SK-N-DZ (cell line): ENCODE data around the gene SLC6A16.
"Not testable (repeated sequence)": the region's sequence is repeated elsewhere in the genome, so short reads cannot be mapped to it uniquely, and the experiment has no call there.

Experiments
- DNase-seq: peaks from one replicate; pipeline ENCODE4 v3.0.0-alpha.2; 2015; ENCODE audit warnings: low spot score

SLC6A16 gene

DNA sequence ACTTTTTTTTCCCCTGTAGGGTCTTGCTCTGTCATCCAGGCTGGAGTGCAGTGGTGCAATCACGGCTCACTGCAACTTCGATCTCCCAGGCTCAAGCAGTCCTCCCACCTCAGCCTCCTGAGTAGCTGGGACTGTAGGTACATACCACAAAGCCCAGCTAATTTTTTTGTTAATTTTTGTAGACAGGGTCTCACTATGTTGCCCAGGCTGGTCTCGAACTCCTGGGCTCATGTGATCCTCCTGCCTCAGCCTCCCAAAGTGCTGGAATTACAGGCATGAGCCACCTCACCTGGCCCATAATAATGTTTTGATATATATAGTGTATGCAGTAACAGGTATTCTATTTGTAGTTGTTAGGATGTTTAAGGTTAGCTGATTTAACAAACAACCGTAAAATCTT, 6.2 kb upstream of the SLC6A16 start:
- not testable (repeated sequence) for DNase-seq

DNA sequence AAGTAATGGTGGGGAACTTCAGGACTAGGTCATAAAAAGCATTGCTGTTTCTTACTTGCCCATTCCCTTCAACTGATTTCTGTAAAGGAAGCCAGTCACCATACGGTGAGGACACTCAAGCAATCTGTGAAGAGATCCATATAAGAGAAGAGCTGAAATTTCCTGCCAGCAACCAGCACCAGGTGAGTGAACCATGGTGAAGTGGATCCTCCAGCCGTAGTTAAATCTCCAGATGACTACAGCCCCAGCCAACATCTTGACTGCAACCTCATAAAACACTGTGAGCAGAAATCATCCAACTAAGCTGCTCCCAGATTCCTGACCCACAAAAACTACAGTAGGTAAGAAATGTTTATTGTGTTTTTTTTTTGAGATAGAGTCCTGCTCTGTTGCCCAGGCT, 3.8 kb upstream of the SLC6A16 start:
- no peak for DNase-seq

DNA sequence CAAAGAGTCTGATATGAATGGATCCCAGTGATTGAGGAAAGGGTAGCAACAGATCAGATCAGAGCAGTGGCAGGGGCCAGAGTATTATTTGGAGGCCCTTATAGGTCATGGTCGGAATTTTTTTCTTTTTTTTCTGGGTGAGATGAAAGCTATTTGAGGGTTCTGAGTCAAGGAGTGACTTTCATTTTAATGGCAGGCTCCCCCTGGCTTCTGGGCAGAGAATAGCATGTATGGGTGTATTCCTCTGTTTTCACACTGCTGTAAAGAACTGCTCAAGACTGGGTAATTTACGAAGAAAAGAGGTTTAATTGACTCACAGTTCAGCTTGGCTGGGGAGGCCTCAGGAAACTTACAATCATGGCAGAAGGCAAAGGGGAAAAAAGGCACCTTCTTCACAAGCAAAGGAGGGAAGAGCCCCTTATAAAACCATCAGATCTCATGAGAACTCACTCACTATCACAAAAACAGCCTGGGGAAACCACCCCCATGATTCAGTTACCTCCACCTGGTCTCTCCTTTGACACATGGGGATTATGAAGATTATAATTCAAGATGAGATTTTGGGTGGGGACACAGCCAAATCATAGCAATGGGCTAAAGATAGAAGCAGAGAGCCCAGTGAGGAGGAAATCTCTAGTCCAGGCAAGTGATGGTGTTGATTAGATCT, 3.0 kb upstream of the SLC6A16 start:
- no peak for DNase-seq

DNA sequence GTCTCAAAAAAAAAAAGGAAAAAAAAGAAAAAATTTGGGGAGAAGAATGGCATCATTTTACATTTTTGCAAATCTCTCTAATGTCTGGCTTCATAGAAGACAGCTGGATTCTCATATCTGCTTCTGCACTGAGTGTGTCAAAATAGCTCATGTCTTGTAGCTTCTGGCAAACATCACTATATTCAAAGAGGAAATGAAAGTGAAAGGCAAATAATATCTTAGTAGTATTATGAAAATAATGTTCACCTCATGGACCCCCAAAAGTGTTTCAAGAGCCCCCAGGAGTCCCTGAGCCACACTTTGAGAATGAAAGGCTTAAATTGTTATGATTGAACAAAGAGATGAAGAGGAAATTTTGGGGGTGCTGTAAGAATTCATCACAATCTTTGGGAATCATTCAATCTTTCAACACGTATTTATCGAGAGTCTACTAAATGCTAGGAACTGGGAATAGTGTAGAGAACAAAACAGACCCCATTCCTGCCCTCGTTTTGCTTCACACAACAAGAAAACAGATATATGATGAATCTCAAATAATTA, 1.2 kb upstream of the SLC6A16 start:
- DNase-seq: no peak

DNA sequence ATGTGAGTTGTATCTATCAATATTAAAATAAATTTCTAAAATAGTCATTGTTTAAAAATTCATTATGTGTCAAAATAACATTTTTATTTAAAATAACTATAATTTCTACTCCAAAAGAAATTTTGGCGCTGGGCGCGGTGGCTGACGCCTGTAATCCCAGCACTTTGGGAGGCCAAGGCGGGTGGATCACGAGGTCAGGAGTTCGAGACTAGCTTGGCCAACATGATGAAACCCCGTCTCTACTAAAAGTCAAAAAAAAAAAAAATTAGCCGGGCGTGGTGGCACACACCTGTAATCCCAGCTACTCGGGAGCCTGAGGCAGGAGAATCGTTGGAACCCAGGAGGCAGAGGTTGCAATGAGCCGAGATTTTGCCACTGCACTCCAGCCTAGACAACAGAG, 765 bp upstream of the SLC6A16 start:
- DNase-seq: not testable (repeated sequence)

DNA sequence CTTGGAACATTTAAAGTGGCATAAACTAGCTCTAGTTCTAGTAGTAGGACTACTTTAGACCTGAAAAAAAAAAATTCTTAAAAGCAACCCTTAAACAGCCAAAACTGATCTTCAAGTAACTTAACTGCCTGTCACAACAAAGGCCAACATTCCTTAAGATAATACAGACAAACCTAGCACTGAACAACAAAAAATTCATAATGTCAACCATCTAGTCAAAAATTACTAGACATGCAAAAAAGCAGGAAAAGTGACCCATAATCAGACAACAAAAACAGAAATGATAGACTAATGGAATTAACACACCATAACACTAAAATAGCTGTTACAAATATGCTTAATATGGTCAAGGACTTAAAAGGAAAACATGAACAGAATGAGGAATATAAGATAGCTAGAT, 6.7 kb downstream of the SLC6A16 start:
- DNase-seq: no peak

DNA sequence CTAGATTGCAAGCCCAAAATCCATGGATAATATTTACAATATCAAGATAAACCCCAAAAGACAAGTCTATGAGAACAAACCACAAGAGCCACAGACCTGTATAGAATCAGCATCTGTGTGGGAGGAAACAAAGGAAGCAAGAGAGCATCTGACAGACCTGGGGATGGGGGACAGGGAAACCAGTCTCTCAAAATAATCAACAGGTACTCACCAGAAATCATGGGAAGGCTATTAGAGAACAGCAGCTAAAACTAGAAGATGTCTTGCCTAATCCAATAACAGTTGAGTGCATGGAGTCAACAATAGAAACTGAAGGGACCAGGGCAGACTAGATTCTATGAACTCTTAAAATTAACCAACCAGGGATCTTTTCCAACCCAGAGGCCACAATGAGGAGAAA, 8.7 kb downstream of the SLC6A16 start:
- no peak for DNase-seq

DNA sequence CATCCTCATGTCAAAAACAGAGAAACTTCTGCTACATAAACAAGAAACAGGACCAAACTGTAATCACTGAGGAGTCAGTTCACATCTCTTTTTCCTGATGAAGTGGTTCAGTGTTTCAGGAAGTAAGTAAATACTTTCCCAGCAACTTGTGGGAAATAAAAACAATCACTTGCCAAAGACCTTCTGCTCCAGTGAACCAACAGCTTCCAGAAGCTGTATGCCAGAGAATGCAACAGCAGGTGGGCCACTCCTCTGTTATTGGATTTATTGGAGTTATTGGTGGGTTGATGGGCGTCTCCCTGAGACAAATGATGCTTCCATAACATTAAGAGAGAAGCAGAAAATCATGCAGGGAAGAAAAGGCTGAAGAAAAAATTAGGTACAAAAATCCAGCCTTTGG, 9.9 kb downstream of the SLC6A16 start:
- no peak for DNase-seq

DNA sequence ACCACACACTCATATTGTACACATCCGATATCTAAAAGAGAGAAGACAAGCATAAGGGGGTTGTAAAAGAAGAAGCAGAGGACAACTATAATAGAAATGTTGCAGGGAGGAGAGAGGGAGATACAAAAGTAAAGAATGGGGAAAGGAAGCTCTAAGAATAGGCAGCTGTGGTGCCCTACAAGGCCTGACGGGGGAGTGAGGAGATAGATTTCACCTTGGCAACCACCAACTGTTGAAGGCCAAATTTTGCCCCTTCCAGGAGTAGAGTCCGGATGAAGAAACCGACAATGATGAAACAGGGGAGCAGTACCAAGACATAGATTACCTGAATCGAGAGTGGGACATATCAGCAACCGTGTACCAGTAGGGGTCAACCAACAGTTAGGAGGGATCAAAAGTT, 15.9 kb downstream of the SLC6A16 start:
- DNase-seq: no peak

DNA sequence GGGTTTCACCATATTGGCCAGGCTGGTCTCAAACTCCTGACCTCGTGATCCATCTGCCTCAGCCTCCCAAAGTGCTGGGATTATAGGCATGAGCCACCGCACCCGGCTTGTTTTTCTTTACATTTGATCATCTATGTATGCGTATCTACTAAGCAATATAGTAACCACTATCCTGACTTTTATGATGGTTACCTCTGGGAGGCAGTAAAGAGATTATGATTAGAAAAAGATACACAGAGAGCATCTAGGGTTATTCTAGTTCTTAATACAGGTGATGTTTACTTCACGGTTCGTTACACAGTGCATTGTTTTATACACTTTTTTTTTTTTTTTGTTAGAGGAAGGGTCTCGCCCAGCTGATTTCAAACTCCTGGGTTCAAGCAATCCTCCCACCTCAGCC, 18.3 kb downstream of the SLC6A16 start:
- not testable (repeated sequence) for DNase-seq

DNA sequence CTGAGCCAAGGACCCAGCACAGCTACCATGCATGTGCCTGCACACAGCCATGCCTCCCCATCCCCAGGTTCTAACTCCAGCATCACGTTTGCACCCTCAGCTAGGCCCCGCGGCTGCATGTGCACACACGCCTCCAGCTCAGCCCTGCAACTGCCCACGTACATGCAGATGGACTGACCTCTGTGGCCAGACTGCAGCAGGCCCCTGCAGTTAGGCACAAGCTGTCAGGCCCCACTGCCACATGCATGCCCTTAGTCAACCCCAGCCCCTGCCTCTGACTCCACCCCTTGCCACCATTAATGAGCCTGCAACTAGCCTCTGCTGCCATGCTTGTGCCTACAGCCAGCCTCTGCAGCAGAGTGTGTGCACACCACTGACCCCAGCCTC, 23.1 kb downstream of the SLC6A16 start:
- no peak for DNase-seq

DNA sequence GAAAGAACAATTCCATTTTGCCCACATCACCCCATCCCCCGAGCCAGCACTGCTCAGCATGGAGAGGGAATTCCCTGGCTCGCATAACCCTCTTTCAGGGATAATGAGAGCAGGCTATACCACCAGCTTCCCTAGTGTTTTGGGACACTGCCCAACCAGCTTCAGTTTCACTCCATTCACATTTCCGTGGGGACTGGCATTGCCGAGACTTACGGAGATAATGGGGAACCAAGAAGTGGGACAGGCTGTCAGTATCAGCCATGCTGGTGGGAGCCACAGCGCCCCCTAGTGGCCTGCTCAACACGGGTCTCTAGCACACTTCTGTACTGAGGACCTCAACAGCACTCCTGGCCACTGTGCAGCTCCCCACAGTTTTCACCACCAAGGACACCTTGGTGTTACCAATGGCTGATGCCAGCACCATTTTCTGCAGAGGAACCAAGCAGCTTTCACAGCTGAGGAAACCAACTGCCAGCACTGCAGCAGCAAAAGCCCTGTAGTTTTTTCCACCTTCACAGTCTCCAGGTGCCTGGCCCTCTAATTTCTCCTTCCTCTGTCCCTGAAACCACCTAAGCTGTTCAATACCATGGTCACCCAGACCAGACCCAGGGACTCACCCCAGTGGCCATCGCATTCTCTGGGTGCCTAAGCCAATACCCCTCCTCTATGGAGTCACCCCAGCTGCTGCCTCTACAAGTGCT, 23.7 kb downstream of the SLC6A16 start:
- DNase-seq: peak; percentile 3

DNA sequence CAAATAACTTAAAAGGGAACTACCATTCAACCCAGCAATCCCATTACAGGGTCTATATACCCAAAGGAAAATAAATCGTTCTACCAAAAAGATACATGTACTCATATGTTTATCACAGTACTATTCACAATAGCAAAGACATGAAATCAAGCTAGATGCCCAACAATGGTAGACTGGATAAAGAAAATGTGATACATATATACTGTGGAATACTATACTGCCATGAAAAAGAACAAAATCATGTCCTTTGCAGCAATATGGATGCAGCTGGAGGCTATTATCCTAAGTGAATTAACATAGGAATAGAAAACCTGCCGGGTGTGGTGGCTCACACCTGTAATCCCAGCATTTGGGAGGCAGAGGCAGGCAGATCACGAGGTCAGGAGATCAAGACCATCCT, 26.3 kb downstream of the SLC6A16 start:
- DNase-seq: not testable (repeated sequence)

DNA sequence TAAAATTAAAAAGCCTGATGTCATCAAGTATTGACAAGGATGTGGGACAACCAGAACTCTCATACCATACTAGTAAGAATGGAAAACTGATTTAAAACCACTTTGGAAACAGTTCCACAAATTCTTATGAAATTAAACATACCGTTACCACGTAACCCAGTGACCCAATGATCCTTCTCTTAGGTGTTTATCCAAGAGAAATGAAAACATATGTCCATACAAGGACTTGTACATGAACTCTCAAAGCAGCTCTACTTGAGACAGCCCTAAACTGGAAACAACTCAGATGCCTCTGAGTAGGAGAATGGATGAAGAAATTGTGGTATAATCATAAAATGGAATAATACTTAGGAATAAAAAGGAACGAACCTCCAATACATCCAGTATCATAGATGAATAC, 27.6 kb downstream of the SLC6A16 start:
- no peak for DNase-seq

DNA sequence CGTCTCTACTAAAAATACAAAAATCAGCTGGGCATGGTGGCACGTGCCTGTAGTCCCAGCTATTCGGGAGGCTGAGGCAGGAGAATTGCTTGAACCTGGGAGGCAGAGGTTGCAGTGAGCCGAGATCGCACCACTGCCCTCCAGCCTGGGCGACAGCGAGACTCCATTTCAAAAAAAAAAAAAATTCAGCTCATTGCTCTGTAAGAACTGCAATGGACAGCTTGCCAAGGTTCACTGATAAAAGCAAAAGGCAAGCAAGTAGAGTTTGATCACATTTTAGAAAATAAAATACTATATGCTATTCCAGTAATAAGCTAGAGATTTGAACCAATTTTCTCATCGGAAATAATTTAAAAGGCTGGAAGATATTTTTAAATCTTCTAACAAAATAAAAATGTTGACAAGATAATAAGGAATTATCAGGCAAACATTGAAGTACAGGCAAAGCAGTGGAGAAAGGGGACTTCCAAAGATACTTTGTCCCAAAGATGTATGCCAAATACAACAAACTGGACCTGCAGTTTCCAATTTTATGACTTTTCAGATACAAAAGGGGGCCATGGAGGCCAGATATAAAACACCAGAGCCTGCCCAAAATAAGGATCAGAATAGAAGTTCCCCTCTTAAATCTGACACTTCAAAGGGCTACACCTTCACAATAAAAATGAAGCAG, 29.6 kb downstream of the SLC6A16 start:
- no peak for DNase-seq

DNA sequence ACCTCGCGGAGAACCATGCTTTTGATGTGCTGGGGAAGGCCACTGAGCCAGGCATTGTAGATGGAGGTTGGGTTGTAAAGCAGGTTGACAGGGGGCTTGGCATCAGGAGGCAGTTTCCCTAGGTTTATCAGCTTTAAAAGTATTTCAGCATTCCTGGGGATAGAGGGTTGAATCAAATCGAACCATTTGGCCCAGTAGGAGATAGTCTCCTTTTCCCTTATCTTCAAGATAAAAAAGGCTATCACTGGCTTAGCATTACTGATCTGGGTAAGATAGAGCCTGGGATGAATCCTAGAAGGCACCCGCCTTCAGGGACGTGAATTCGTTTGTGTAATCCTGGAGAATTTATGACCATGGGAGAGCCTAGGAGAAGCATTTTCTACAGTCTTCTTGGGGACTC, 30.6 kb downstream of the SLC6A16 start:
- no peak for DNase-seq

DNA sequence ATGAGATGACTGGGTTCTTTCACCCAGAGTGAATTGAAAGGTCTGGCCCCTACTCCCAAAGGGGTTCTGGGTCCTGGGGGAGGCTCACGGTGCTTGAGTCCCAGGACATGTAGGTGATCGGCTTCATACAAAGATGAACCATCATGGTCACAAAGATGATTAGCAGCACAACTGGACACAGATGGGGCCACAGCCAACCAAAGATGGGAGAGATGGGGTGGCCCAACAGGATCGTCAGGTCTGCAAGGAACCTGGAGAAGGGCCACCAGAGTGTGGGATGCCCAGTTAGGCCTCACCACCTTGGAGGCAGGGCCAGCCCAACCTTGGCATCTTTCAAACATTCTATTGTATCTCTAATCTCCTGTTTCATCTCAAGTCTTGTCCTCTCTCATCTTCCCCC, 34.5 kb downstream of the SLC6A16 start:
- DNase-seq: no peak

DNA sequence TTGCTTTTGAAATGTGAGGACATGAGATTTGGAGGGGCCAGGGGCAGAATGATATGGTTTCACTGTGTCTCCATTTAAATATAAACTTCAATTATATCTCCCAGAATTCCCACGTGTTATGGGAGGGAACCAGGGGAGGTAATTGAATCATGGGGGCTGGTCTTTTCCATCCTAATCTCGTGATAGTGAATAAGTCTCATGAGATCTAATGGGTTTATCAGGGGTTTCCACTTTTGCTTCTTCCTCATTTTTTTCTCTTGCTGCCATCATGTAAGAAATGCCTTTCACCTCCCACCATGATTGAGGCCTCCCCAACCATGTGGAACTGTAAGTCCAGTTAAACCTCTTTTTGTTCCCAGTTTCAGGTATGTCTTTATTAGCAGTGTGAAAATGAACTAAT, 35.7 kb downstream of the SLC6A16 start:
- not testable (repeated sequence) for DNase-seq

DNA sequence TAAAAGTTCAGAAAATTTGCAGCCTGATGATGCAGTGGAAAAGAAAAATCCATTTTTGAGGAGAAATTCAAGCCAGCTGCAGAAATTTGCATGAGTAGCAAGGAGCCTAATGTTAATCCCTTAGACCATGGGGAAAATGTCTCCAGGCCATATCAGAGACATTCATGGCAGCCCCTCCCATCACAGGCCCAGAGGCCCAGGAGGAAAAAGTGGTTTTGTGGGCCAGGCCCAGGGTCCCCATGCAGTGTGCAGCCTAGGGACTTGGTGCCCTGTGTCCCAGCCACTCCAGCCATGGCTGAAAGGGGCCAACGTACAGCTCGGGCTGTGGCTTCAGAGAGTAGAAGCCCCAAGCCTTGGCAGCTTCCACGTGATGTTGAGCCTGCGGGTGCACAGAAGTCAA, 36.8 kb downstream of the SLC6A16 start:
- not testable (repeated sequence) for DNase-seq

DNA sequence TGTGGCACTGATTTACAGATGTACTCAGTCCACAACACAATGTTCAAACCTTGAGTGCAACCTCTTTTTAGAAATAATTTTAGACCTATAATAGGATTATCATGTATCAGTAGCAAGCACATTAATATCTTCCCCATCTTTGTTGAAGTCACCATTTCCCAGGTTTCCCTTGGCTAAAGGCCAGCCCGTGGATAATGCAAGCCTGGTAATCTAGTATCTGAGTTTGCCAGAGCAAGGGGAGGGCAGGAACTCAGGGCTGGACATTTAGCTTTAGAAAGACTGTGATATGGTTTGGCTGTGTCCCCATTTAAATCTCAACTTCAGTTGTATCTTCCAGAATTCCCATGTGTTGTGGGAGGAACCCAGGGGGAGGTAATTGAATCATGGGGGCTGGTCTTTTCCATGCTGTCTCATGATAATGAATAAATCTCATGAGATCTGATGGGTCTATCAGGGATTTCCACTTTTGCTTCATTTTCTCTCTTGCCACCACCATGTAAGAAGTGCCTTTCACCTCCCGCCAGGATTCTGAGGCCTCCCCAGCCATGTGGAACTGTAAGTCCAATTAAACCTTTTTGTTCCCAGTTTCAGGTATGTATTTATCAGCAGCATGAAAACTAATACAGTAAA, 37.7 kb downstream of the SLC6A16 start:
- DNase-seq: no peak

DNA sequence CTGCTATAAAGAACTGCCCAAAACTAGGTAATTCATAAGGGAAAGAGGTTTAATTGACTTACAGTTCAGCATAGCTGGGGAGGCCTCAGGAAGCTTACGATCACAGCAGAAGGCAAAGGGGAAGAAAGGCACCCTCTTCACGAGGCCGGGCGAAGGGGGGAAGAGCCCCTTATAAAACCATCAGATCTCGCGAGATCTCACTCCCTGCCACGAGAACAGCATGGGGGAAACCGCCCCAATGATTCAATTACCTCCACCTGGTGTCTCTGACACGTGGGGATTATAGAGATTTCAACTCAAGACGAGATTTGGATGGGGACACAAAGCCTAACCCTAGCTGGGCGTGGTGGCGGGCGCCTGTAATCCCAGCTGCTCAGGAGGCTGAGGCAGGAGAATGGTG, 42.8 kb downstream of the SLC6A16 start:
- DNase-seq: peak; percentile 3

DNA sequence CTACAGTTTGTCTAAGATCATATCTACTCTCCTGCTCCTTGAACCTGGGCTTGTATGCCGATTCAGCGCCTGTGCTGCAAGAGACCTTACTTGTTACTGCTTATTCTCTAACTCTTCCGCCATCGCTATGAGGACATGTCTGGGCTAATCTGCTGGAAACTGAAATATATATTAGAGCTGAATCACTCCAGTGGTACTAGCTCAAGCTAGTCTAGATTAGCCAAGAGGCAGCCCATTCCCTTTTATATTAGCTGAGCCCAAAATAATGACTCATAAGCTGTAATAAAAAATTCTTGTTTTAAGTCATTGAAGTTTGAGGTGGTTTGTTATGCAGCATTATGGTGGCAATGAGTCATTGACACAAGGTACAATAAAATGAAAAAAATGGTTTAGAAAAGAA, 52.8 kb downstream of the SLC6A16 start:
- no peak for DNase-seq
